Endothelial cell (in vitro differentiated cells): ENCODE results near the gene SREBF1. TPM values are rescaled to one million over a fixed set of nuclear protein-coding genes. Genes with fewer than 3 reads are reported as not detected.
A peak's percentile ranks its signal among the peaks of the same experiment; 100 is the strongest.

Experiments used
- DNase-seq: peaks from one replicate; pipeline ENCODE4 v3.0.0; 2021; ENCODE audit warnings: low spot score
- H3K27ac Mint-ChIP-seq: one replicate; pipeline ENCODE4 v1.8.0; 2021; ENCODE audit warnings: mixed read lengths, inconsistent platforms; ENCODE audit not compliant: unreplicated experiment
- H3K27me3 Mint-ChIP-seq: one replicate; pipeline ENCODE4 v1.8.0; 2021; ENCODE audit warnings: mild to moderate bottlenecking, moderate library complexity, mixed read lengths, inconsistent platforms; ENCODE audit not compliant: unreplicated experiment
- H3K36me3 Mint-ChIP-seq: one replicate; pipeline ENCODE4 v1.8.0; 2021; ENCODE audit warnings: mild to moderate bottlenecking, low read depth, mixed read lengths, inconsistent platforms; ENCODE audit not compliant: unreplicated experiment
- H3K4me1 Mint-ChIP-seq: one replicate; pipeline ENCODE4 v1.8.0; 2021; ENCODE audit warnings: mild to moderate bottlenecking, mixed read lengths, inconsistent platforms; ENCODE audit not compliant: unreplicated experiment
- H3K4me3 Mint-ChIP-seq: one replicate; pipeline ENCODE4 v1.8.0; 2021; ENCODE audit warnings: mild to moderate bottlenecking, mixed read lengths, inconsistent platforms; ENCODE audit not compliant: unreplicated experiment
- H3K9me3 Mint-ChIP-seq: one replicate; pipeline ENCODE4 v1.8.0; 2021; ENCODE audit warnings: mixed read lengths, inconsistent platforms; ENCODE audit not compliant: unreplicated experiment
- total RNA-seq: library from RNA; stranded (reverse); fragmentation: NEBNext Ultra II Directional; extraction: Animal tissue kit (Norgen Biotek cat#: 25700); gene quantifications from one replicate; pipeline ENCODE4 v1.2.1, GENCODE V29; 2021; ENCODE audit not compliant: unreplicated experiment
- TF ChIP-seq, protein P1 (sequence below): fragments of 200-600 bp; sonication (generic); IDR thresholded peaks from one replicate; pipeline ENCODE4 v1.5.0; 2021; ENCODE audit warnings: antibody characterized with exemption; ENCODE audit not compliant: unreplicated experiment

Gene SREBF1
- total RNA-seq, 1 donor from 2014 or later, result 146 TPM

DNA sequence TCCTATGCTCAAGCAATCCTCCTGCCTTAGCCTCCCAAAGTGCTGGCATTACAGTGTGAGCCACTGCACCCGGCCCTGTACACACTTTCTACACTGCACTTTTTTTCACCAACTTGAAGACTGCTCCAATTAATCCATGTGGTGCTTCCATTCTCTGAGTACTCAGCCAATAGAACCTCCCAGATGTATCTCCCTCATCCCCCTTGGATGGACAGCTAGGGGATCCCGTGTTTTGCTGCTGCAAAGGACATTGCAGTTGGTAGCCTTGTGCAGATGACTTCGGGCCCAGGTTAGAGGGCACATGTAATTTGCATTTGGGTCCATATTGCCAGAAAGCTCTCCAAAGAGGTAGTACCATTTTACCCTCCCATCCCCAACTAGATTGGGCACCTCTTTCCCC, 59.9 kb downstream of the SREBF1 start:
- Mint-ChIP-seq H3K4me3 (no peak overlapping the region), H3K27ac (no peak overlapping the region), H3K27me3 (peaks cover 15% of the 10 kb centered on the region), H3K36me3 (peaks cover 5% of the 10 kb centered on the region), H3K9me3 (no peaks in the 10 kb centered on the region), H3K4me1 (peaks cover 10% of the 10 kb centered on the region)
- TF ChIP-seq, protein P1, sequence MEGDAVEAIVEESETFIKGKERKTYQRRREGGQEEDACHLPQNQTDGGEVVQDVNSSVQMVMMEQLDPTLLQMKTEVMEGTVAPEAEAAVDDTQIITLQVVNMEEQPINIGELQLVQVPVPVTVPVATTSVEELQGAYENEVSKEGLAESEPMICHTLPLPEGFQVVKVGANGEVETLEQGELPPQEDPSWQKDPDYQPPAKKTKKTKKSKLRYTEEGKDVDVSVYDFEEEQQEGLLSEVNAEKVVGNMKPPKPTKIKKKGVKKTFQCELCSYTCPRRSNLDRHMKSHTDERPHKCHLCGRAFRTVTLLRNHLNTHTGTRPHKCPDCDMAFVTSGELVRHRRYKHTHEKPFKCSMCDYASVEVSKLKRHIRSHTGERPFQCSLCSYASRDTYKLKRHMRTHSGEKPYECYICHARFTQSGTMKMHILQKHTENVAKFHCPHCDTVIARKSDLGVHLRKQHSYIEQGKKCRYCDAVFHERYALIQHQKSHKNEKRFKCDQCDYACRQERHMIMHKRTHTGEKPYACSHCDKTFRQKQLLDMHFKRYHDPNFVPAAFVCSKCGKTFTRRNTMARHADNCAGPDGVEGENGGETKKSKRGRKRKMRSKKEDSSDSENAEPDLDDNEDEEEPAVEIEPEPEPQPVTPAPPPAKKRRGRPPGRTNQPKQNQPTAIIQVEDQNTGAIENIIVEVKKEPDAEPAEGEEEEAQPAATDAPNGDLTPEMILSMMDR, result no peak
- DNase-seq, result no peak

DNA sequence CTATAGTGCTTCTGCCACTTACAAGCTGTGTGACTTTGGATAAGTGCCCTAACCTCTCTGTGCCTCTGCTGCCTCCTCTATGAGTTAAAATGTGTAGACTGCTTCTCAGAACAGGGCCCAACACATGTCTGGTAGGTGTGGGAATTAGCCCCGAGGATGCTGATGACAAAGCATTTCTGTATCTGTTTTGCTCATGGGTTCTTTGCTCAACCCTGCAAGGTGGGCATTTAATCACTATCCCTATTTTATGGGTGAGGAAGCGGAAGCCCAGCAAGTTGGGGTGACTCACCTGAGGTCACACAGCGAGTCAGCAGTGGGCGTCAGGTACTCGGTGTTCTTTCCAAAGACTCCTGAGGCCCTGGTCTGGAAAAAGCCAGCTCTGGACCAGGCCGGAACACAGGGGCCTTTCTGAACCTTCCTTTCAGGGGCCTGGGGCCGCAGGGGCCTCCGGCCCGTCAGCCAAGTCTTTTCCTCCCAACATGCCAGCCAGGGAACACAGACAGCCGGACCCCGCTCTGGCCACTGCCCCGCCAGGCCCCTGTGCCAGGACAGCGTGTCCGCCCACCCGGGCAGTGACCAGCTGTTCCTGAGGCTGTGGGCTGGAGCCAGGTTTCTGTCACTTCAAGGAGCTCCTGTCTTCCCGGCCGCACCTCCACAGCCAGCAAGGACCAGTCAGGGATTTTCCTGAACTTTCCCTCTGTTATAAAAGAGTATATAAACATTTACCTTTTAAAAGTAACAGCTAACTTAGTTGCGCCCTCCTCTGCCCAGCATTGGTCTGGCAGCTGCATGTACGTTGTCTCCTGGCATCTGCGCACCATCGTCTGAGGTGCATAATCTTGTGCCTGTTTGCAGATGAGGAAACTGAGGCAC, 62.5 kb downstream of the SREBF1 start:
- H3K27ac Mint-ChIP-seq, result no peak overlapping the region
- DNase-seq, result no peak

DNA sequence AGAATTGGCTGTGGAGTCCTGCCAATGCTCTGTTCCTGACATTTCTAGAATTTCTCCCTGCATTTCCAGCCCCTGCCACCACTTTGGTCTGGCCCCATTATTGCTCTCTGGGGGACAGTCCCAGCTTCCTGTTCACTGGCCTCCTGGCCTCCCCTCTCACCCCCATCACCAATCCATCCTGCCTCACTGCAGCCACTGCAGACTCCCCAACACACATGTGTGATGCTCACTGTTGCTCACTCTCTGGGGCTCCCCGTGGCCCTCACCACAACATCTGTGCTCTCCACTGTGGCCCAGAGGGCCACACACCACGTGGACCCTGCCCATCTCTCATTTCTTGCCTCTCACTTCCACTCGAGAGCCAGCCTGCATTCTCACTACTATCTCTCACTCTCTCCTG, 64.6 kb downstream of the SREBF1 start:
- H3K36me3 Mint-ChIP-seq, result peaks cover 5% of the 10 kb centered on the region
- no peak for DNase-seq
- no peaks in the 10 kb centered on the region for H3K4me1 Mint-ChIP-seq
- TF ChIP-seq, protein P1, result no peak
- peak overlapping the region; percentile 56 for H3K4me3 Mint-ChIP-seq
- no peaks in the 10 kb centered on the region for H3K9me3 Mint-ChIP-seq
- no peak overlapping the region for H3K27ac Mint-ChIP-seq
- H3K27me3 Mint-ChIP-seq, result peaks cover 7% of the 10 kb centered on the region

More for the DNA sequence above, 62.5 kb downstream of the SREBF1 start:
- no peak overlapping the region for H3K4me3 Mint-ChIP-seq
- H3K9me3 Mint-ChIP-seq, result no peaks in the 10 kb centered on the region
- no peaks in the 10 kb centered on the region for H3K4me1 Mint-ChIP-seq
- H3K36me3 Mint-ChIP-seq, result peaks cover 5% of the 10 kb centered on the region
- peaks cover 11% of the 10 kb centered on the region for H3K27me3 Mint-ChIP-seq
- TF ChIP-seq, protein P1, result no peak

DNA sequence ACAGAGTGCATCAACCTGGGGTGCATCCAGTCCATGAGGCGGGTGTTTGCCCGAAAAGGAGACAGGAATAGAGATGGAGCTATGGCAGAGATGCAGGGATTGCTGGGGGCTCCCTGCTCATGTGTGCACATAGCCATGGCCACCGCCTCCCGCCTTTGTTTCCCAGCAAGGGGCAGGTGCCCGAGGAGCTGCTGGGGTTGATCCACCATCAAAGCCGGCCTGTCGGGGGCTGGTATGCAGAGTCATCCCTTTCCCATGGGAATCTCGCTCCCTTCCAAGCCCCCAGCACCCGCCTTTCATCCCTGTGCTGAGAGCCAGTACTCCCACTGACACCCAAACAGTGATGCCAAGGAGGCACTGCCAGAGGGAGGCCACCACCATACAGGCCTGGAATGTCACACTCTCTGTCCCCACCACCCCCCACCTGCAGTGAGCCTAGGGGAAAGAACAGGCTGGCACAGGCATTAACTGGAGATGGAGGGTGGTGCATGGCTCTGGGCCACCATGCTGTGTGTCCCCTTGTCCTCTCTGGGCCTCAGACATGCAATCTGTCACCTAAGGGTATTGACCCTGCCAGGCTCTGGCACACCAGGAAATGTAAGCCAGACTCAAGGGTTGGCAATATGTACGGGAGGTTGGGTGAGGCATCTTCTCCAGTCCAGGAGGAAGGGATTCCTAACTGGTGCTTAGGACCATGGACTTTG, 65.1 kb downstream of the SREBF1 start:
- DNase-seq, result no peak
- H3K4me3 Mint-ChIP-seq, result no peak overlapping the region
- peaks cover 5% of the 10 kb centered on the region for H3K4me1 Mint-ChIP-seq
- H3K9me3 Mint-ChIP-seq, result no peaks in the 10 kb centered on the region
- H3K27ac Mint-ChIP-seq, result no peak overlapping the region
- TF ChIP-seq, protein P1, result no peak
- H3K36me3 Mint-ChIP-seq, result peaks cover 5% of the 10 kb centered on the region
- peaks cover 7% of the 10 kb centered on the region for H3K27me3 Mint-ChIP-seq

DNA sequence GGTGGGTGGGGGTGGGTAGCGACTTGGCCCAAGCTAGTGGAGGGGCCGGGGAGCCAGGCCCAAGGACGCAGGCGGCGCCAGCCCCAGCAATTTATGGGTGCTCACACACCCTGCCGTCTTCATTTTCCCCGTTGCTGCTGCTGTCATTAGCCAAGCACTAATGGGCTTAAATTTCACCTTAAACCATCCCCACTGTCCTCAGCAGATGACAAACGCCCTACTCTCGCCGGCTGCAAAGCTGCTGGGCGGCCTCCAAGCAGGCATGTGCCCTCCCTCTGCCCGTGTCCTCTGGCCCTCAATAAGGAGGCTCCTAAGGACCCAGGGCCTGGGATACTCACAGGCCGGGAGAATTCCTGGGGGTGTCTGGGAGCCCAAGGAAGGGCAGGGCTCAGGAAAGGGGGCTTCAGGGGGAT, 66.1 kb downstream of the SREBF1 start:
- Mint-ChIP-seq H3K27ac (no peak overlapping the region), H3K9me3 (no peaks in the 10 kb centered on the region), H3K27me3 (peaks cover 7% of the 10 kb centered on the region), H3K36me3 (peaks cover 5% of the 10 kb centered on the region), H3K4me3 (no peak overlapping the region), H3K4me1 (peaks cover 10% of the 10 kb centered on the region)
- DNase-seq, result no peak
- TF ChIP-seq, protein P1, result no peak
